Activated T-helper 2 cell treated with anti-CD3 and anti-CD28 coated beads, Interferon-gamma antibody, Interleukin-2, Interleukin-4, amounts not matched to agents 10 μg/mL and 5 μg/mL and 100 μg/mL, durations not matched to agents 14 hours and 24 hours and 36 hours (primary cell): ENCODE data around the gene FUZ. TPM values are rescaled to one million over a fixed set of nuclear protein-coding genes. Genes with fewer than 3 reads are reported as not detected.

Experiments
- DNase-seq: peaks from one replicate; pipeline ENCODE4 v3.0.0; 2021; ENCODE audit warnings: low spot score
- H3K27ac Mint-ChIP-seq: one replicate; pipeline ENCODE4 v1.8.0; 2021; ENCODE audit warnings: mixed read lengths
- H3K27me3 Mint-ChIP-seq: one replicate; pipeline ENCODE4 v1.8.0; 2021; ENCODE audit warnings: low read depth, mixed read lengths
- H3K36me3 Mint-ChIP-seq: one replicate; pipeline ENCODE4 v1.8.0; 2021; ENCODE audit warnings: low read depth, mixed read lengths
- H3K4me1 Mint-ChIP-seq: one replicate; pipeline ENCODE4 v1.8.0; 2021; ENCODE audit warnings: low read depth, mixed read lengths
- H3K4me3 Mint-ChIP-seq: one replicate; pipeline ENCODE4 v1.8.0; 2021; ENCODE audit warnings: low read depth, mild to moderate bottlenecking, moderate library complexity, mixed read lengths
- H3K9me3 Mint-ChIP-seq: one replicate; pipeline ENCODE4 v1.8.0; 2021; ENCODE audit warnings: mixed read lengths
- intact Hi-C: fragments of 100-400 bp; cut with micrococcal nuclease; formaldehyde crosslinking; loops from one replicate; pipeline ENCODE4 v1.15.1; 2023
- total RNA-seq: library from RNA; stranded (reverse); gene quantifications from 2 replicates; pipeline ENCODE4 v1.2.3, GENCODE V29; 2022

Gene FUZ
- total RNA-seq, 1 donor from 2014 or later = 13.6 TPM

- Mint-ChIP-seq H3K4me3 (no peak overlapping the region), H3K4me1 (peaks cover 14% of the 10 kb centered on the region), H3K27me3 (no peaks in the 10 kb centered on the region), H3K9me3 (no peaks in the 10 kb centered on the region), H3K36me3 (peaks cover 28% of the 10 kb centered on the region), H3K27ac (no peak overlapping the region)
- intact Hi-C loops = no loop called here
- DNase-seq = no peak
Observed at GRCh38 chr19:49855676-49856573, 42.8 kb upstream of the FUZ start.

GRCh38 chr19:49855277-49855675 is 42.2 kb upstream of the FUZ start:
- Mint-ChIP-seq H3K27ac (no peak overlapping the region), H3K9me3 (no peaks in the 10 kb centered on the region), H3K4me1 (peaks cover 14% of the 10 kb centered on the region), H3K4me3 (no peak overlapping the region), H3K27me3 (no peaks in the 10 kb centered on the region), H3K36me3 (peaks cover 22% of the 10 kb centered on the region)
- intact Hi-C loops = no loop called here
- no peak for DNase-seq

- Mint-ChIP-seq H3K4me1 (peaks cover 21% of the 10 kb centered on the region), H3K36me3 (peaks cover 23% of the 10 kb centered on the region), H3K27ac (no peak overlapping the region), H3K4me3 (no peak overlapping the region), H3K9me3 (no peaks in the 10 kb centered on the region), H3K27me3 (no peaks in the 10 kb centered on the region)
- DNase-seq = no peak
- intact Hi-C loops = no loop called here
Observed at GRCh38 chr19:49854378-49855263, 41.5 kb upstream of the FUZ start.

- Mint-ChIP-seq H3K4me3 (peak overlapping the region; percentile 52), H3K4me1 (peaks cover 25% of the 10 kb centered on the region), H3K27me3 (no peaks in the 10 kb centered on the region), H3K9me3 (peaks cover 4% of the 10 kb centered on the region), H3K27ac (no peak overlapping the region), H3K36me3 (peaks cover 27% of the 10 kb centered on the region)
- no peak for DNase-seq
- intact Hi-C loops = no loop called here
Observed at GRCh38 chr19:49853852-49854377, 40.8 kb upstream of the FUZ start.

- DNase-seq = no peak
- H3K4me3 Mint-ChIP-seq = peak overlapping the region; percentile 78
- no peaks in the 10 kb centered on the region for H3K27me3 Mint-ChIP-seq
- intact Hi-C loops = no loop called here
- H3K4me1 Mint-ChIP-seq = peaks cover 36% of the 10 kb centered on the region
- H3K27ac Mint-ChIP-seq = peak overlapping the region; percentile 67
- H3K9me3 Mint-ChIP-seq = peaks cover 5% of the 10 kb centered on the region
- peaks cover 28% of the 10 kb centered on the region for H3K36me3 Mint-ChIP-seq
Observed at GRCh38 chr19:49852631-49853126, 39.6 kb upstream of the FUZ start.

GRCh38 chr19:49851456-49852259 is 38.6 kb upstream of the FUZ start:
- Mint-ChIP-seq H3K9me3 (peaks cover 5% of the 10 kb centered on the region), H3K36me3 (peaks cover 24% of the 10 kb centered on the region), H3K4me3 (peak overlapping the region; percentile 78), H3K27ac (peak overlapping the region; percentile 67), H3K4me1 (peaks cover 37% of the 10 kb centered on the region), H3K27me3 (no peaks in the 10 kb centered on the region)
- intact Hi-C loops = loop anchor here (1.0 kb wide), 1 partner anchor 16 kb away; the partner anchor contains the start of gene PNKP
- DNase-seq = no peak

- H3K27me3 Mint-ChIP-seq = no peaks in the 10 kb centered on the region
- peak within 1 kb of the TSS; percentile 89 for H3K4me3 Mint-ChIP-seq
- peak; percentile 84 for DNase-seq
- peaks cover 20% of the 10 kb centered on the region for H3K36me3 Mint-ChIP-seq
- peaks cover 37% of the 10 kb centered on the region for H3K4me1 Mint-ChIP-seq
- peaks cover 5% of the 10 kb centered on the region for H3K9me3 Mint-ChIP-seq
- peak within 1 kb of the TSS; percentile 96 for H3K27ac Mint-ChIP-seq
- intact Hi-C loops = loop anchor here (1.0 kb wide), 2 partner anchors 17 to 27 kb away; partner anchors contain the start of genes AKT1S1, PNKP and TBC1D17
Observed at GRCh38 chr19:49850487-49851342, 37.6 kb upstream of the FUZ start, which contains the start of gene PTOV1. Gene PTOV1 (plus strand): TSS chr19:49851159.

GRCh38 chr19:49850221-49850486 is 37.1 kb upstream of the FUZ start:
- Mint-ChIP-seq H3K9me3 (peaks cover 5% of the 10 kb centered on the region), H3K27me3 (no peaks in the 10 kb centered on the region), H3K27ac (peak overlapping the region; percentile 96), H3K4me3 (peak overlapping the region; percentile 89), H3K36me3 (peaks cover 15% of the 10 kb centered on the region), H3K4me1 (peaks cover 37% of the 10 kb centered on the region)
- DNase-seq = no peak
- intact Hi-C loops = loop anchor here (1.0 kb wide), 1 partner anchor 27 kb away; the partner anchor contains the start of genes AKT1S1 and TBC1D17

GRCh38 chr19:49849433-49850220 is 36.5 kb upstream of the FUZ start:
- no peaks in the 10 kb centered on the region for H3K27me3 Mint-ChIP-seq
- H3K27ac Mint-ChIP-seq = peak overlapping the region; percentile 52
- intact Hi-C loops = loop anchor here (1.0 kb wide), 1 partner anchor 28 kb away; the partner anchor contains the start of genes AKT1S1 and TBC1D17
- no peak for DNase-seq
- H3K4me3 Mint-ChIP-seq = peak overlapping the region; percentile 89
- peaks cover 37% of the 10 kb centered on the region for H3K4me1 Mint-ChIP-seq
- peaks cover 5% of the 10 kb centered on the region for H3K9me3 Mint-ChIP-seq
- H3K36me3 Mint-ChIP-seq = peaks cover 15% of the 10 kb centered on the region

GRCh38 chr19:49848938-49849337 is 35.8 kb upstream of the FUZ start:
- intact Hi-C loops = no loop called here
- DNase-seq = no peak

More at GRCh38 chr19:49848938-49849337, 35.8 kb upstream of the FUZ start:
- peaks cover 37% of the 10 kb centered on the region for H3K4me1 Mint-ChIP-seq
- peaks cover 15% of the 10 kb centered on the region for H3K36me3 Mint-ChIP-seq
- H3K27ac Mint-ChIP-seq = peak overlapping the region; percentile 52
- peak overlapping the region; percentile 67 for H3K4me3 Mint-ChIP-seq
- no peaks in the 10 kb centered on the region for H3K27me3 Mint-ChIP-seq
- peaks cover 5% of the 10 kb centered on the region for H3K9me3 Mint-ChIP-seq
